Colonic mucosa (tissue), 4 donors: ENCODE data around the gene NOB1. TPM values are rescaled to one million over a fixed set of nuclear protein-coding genes. Genes with fewer than 3 reads are reported as not detected.

Experiments used
- DNase-seq: peaks from one replicate; pipeline ENCODE4 v3.0.0-alpha.2; 2020
- H3K27ac ChIP-seq: fragments of 200-600 bp; one replicate; pipeline ENCODE4 v1.8.0; 2021
- H3K27me3 ChIP-seq: fragments of 200-600 bp; one replicate; pipeline ENCODE4 v1.8.0; 2021
- H3K36me3 ChIP-seq: fragments of 200-600 bp; one replicate; pipeline ENCODE4 v1.8.0; 2021
- H3K4me1 ChIP-seq: fragments of 200-600 bp; one replicate; pipeline ENCODE4 v1.8.0; 2021; ENCODE audit warnings: mild to moderate bottlenecking
- H3K4me3 ChIP-seq: fragments of 200-600 bp; one replicate; pipeline ENCODE4 v1.8.0; 2021
- H3K9ac ChIP-seq, 2 donors: one replicate each; pipeline ENCODE4 v1.7.0; 2013; ENCODE audit warnings: control low read depth in 2 of 2, low read depth in 2 of 2, low read length in 2 of 2
- H3K9me3 ChIP-seq: fragments of 200-600 bp; one replicate; pipeline ENCODE4 v1.8.0; 2021
- intact Hi-C: fragments of 100-400 bp; cut with DNase I; formaldehyde crosslinking; loops from one replicate; pipeline ENCODE4 v1.14.1; 2022
- total RNA-seq, 2 donors: library from RNA; stranded (reverse); fragmentation: NEBNext Ultra II Directional in 1 of 2; extraction: Animal tissue kit (Norgen Biotek cat#: 25700) in 1 of 2; gene quantifications; one replicate each; pipeline ENCODE4 v1.2.1, GENCODE V29; 2021
- TF ChIP-seq, protein P1 (sequence below): fragments of 200-600 bp; IDR thresholded peaks from one replicate; pipeline ENCODE4 v1.8.0; 2022; ENCODE audit warnings: antibody characterized with exemption, mild to moderate bottlenecking
- donor health status: healthy.
- donor health status: DM: no; HTN: no; CAD: no.
- donor health status: DM: no; HTN: no; CAD: no.

The NOB1 gene
- total RNA-seq, 2 donors from 2014 or later, result 36.3 to 45.8 TPM

DNA sequence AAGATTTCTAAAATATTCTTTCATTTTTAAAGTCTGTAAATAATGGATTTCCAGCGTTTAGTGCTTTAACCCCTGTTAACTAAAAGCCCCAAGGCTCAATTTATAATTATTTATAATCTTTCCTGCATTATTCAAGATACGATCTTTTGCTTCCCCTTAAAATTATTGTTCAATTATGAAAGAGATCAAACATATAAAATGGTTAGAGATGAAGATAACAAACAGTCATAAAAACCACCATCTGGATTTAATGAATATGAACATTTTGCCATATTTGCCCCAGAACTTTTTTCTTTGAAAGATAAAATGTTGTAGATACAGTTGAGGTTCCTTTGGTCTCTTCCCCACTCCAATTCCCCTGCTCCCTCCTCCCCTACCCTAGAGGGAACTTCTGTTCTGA lies 25.0 kb upstream of the NOB1 start:
- no peak for DNase-seq
- H3K9me3 ChIP-seq, result no peaks in the 10 kb centered on the region
- intact Hi-C loops, result no loop called here
- no peaks in the 10 kb centered on the region for H3K4me1 ChIP-seq
- H3K36me3 ChIP-seq, result no peaks in the 10 kb centered on the region
- no peak overlapping the region for H3K27ac ChIP-seq
- H3K4me3 ChIP-seq, result no peak overlapping the region
- H3K27me3 ChIP-seq, result no peaks in the 10 kb centered on the region
- TF ChIP-seq, protein P1, sequence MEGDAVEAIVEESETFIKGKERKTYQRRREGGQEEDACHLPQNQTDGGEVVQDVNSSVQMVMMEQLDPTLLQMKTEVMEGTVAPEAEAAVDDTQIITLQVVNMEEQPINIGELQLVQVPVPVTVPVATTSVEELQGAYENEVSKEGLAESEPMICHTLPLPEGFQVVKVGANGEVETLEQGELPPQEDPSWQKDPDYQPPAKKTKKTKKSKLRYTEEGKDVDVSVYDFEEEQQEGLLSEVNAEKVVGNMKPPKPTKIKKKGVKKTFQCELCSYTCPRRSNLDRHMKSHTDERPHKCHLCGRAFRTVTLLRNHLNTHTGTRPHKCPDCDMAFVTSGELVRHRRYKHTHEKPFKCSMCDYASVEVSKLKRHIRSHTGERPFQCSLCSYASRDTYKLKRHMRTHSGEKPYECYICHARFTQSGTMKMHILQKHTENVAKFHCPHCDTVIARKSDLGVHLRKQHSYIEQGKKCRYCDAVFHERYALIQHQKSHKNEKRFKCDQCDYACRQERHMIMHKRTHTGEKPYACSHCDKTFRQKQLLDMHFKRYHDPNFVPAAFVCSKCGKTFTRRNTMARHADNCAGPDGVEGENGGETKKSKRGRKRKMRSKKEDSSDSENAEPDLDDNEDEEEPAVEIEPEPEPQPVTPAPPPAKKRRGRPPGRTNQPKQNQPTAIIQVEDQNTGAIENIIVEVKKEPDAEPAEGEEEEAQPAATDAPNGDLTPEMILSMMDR, result no peak
- H3K9ac ChIP-seq, result no peak overlapping the region

DNA sequence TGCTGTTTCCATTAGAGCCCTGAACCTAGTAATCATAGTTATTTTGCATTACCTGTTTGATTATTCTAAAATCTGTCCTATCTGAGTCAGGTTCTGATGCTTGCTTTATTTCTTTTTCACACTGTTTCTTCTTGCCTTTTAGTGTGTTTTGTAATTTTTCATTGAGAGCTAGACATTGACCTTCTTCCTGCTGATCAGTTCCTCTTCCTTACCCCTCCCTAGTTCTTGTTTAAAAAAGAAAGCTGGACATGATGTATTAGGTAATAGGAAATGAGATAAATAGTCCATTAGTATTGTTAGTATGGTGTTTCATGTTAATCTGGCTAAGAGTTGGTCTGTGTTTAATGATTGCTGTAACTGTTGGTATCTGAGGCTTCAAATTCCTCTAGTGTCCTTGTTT lies 20.8 kb upstream of the NOB1 start:
- Histone ChIP-seq H3K4me3 (no peak overlapping the region), H3K4me1 (no peaks in the 10 kb centered on the region), H3K27ac (no peak overlapping the region), H3K36me3 (no peaks in the 10 kb centered on the region), H3K9ac (no peak overlapping the region), H3K27me3 (no peaks in the 10 kb centered on the region), H3K9me3 (no peaks in the 10 kb centered on the region)
- no peak for DNase-seq
- TF ChIP-seq, protein P1, result no peak
- intact Hi-C loops, result no loop called here

DNA sequence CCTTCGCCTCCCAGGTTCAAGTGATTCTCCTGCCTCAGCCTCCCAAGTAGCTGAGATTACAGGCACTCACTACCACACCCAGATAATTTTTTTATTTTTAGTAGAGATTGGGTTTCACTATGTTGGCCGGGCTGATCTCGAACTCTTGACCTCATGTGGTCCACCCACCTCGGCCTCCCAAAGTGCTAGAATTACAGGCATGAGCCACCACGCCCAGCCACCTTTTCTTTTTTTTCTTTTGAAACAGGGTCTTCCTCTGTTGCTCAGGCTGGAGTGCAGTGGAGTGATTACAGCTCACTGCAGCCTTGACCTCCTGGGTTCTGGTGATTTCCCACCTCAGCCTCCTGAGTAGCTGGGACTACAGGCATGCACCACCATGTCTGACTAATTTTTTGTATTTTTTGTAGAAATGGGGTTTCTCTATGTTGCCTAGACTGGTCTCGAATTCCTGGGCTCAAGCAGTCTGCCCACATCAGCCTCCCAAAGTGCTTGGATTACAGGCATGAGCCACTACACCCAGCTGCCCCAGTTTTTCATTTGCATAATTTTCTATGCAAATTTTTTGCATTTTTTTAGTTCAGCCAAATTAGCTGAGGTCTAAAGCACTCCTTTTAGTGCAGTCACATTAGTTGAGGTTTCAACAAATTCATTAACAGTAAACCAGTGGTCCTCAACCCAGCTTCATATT lies 18.7 kb upstream of the NOB1 start:
- intact Hi-C loops, result no loop called here
- no peak overlapping the region for H3K9ac ChIP-seq
- no peaks in the 10 kb centered on the region for H3K9me3 ChIP-seq
- H3K27ac ChIP-seq, result no peak overlapping the region
- TF ChIP-seq, protein P1, result no peak
- no peak overlapping the region for H3K4me3 ChIP-seq
- H3K4me1 ChIP-seq, result no peaks in the 10 kb centered on the region
- DNase-seq, result no peak
- H3K27me3 ChIP-seq, result no peaks in the 10 kb centered on the region
- no peaks in the 10 kb centered on the region for H3K36me3 ChIP-seq

DNA sequence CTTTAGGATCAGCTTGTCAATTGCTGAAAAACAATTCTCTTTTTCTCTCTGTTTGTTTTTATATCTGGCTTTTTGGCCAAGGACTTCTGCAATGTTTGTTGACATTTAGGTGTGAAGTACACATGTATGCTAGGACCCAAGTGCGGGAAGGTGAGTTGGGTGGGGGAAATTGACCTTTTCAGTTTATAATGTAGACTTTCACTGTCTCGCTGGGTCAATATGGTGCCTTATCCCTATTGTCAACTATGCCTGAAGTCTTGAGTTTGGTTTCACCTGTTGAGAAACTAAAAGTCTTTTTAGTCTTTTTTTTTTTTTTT lies 16.9 kb upstream of the NOB1 start:
- no peaks in the 10 kb centered on the region for H3K9me3 ChIP-seq
- H3K27ac ChIP-seq, result no peak overlapping the region
- no peak for DNase-seq
- TF ChIP-seq, protein P1, result no peak
- no peaks in the 10 kb centered on the region for H3K36me3 ChIP-seq
- intact Hi-C loops, result no loop called here
- H3K4me1 ChIP-seq, result no peaks in the 10 kb centered on the region
- H3K4me3 ChIP-seq, result no peak overlapping the region
- no peak overlapping the region for H3K9ac ChIP-seq
- H3K27me3 ChIP-seq, result no peaks in the 10 kb centered on the region

DNA sequence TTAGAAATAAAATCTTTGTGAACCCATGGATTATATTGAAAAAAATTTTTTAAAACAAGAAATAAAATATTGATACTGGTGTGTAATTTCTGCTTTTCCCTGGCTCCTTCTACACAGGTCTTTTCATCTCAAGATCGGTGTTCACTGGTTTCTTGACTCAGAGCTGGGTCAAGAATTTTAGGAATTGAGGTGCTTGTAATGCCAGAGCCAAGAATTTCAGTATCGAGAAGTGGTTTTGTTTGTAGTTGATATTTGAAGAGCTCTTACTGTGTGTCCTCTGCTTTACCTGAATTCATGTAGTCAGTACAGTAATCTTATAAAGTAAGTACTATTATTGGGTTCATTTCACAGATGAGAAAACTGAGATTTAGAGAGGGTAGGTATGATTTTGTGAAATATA lies 14.7 kb upstream of the NOB1 start:
- intact Hi-C loops, result no loop called here
- Histone ChIP-seq H3K9ac (no peak overlapping the region), H3K4me1 (no peaks in the 10 kb centered on the region), H3K27me3 (no peaks in the 10 kb centered on the region), H3K9me3 (no peaks in the 10 kb centered on the region), H3K36me3 (no peaks in the 10 kb centered on the region), H3K4me3 (no peak overlapping the region), H3K27ac (no peak overlapping the region)
- no peak for DNase-seq
- TF ChIP-seq, protein P1, result no peak
